Loucy (cell line): ENCODE data around the gene ATP8B2.

Experiments
- CTCF ChIP-seq: fragments of 200-600 bp; sonication (generic); conservative IDR thresholded peaks from 2 replicates; pipeline ENCODE4 v1.5.1; 2014; ENCODE audit warnings: mild to moderate bottlenecking, antibody characterized with exemption, low read length
- EZH2phosphoT487 ChIP-seq: fragments of 200-600 bp; IDR thresholded peaks from 2 replicates; pipeline ENCODE4 v1.6.1; 2018; ENCODE audit warnings: antibody characterized with exemption, mild to moderate bottlenecking, moderate library complexity, borderline replicate concordance

- TF ChIP-seq CTCF (no peak), EZH2phosphoT487 (no peak)
These were observed 13.6 kb downstream of the ATP8B2 start for GRCh38 chr1:154338875-154339274.
